Thyroid gland (tissue), 4 donors: Measurements from ENCODE around the gene KCNK13.

Experiments used
- POLR2A ChIP-seq, 2 donors: fragments of 450-650 bp; IDR thresholded peaks; one replicate each; pipeline ENCODE4 v1.6.1; 2017; ENCODE audit warnings: antibody characterized with exemption in 2 of 2, mild to moderate bottlenecking in 2 of 2, moderate library complexity in 1 of 2
- TF ChIP-seq, protein P1 (sequence below), 6 experiments: fragments of 200-600 bp in 3 of 6; fragments of 450-650 bp in 3 of 6; sonication (generic) in 3 of 6; IDR thresholded peaks; one replicate each; pipeline ENCODE4 v1.5.1; 2016 to 2019; ENCODE audit warnings: antibody characterized with exemption in 6 of 6, mild to moderate bottlenecking in 2 of 6, inconsistent platforms in 1 of 6, moderate library complexity in 1 of 6

DNA sequence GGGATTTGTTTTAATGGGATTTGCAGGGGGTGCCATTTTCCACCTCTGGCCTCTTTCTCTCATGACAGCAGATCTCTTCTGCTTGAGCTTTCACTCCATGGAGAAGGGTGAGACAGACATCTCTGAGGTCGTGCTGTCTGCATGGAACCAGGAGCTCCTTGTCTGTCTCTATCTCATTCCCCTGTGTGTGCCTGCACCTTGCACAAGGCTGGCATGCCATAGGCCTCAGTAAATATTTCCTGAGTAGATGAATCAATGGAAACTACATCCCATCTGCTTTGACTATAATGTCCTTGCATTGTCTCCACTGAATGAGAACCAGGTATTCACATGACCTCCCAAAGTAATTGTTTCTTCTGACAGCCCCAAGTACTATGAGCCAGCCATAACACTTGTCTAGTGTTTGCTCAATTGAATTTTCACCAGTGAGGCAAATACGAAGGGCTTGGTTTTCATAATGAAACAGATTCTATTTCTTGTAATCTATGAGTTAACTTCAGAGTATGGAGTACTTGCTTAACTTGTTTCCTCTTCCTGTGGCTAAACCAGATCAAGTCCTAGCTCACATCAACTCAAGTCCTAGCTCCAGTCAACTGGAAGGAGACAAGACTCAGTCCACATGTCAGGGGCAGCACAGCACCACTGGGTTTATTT, 32.3 kb downstream of the KCNK13 start:
- TF ChIP-seq, protein P1, sequence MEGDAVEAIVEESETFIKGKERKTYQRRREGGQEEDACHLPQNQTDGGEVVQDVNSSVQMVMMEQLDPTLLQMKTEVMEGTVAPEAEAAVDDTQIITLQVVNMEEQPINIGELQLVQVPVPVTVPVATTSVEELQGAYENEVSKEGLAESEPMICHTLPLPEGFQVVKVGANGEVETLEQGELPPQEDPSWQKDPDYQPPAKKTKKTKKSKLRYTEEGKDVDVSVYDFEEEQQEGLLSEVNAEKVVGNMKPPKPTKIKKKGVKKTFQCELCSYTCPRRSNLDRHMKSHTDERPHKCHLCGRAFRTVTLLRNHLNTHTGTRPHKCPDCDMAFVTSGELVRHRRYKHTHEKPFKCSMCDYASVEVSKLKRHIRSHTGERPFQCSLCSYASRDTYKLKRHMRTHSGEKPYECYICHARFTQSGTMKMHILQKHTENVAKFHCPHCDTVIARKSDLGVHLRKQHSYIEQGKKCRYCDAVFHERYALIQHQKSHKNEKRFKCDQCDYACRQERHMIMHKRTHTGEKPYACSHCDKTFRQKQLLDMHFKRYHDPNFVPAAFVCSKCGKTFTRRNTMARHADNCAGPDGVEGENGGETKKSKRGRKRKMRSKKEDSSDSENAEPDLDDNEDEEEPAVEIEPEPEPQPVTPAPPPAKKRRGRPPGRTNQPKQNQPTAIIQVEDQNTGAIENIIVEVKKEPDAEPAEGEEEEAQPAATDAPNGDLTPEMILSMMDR (IDR thresholded peaks at IDR 0.05), result no peak
- TF ChIP-seq POLR2A (IDR thresholded peaks at IDR 0.05), result no peak
